ENCODE data around the gene BTF3.
"Not testable (repeated sequence)": the region's sequence is repeated elsewhere in the genome, so short reads cannot be mapped to it uniquely, and the experiment has no call there.

The BTF3 gene

GRCh38 chr5:73464016-73464745 is 34.1 kb upstream of the BTF3 start:
- TF ChIP-seq POLR2AphosphoS5 (IDR thresholded peaks at IDR 0.05; ENCODE audit: low read depth, low read length) (no peak), TAF1 (IDR thresholded peaks at IDR 0.05; ENCODE audit: borderline replicate concordance, low read depth, low read length) (no peak), POLR2A (IDR thresholded peaks at IDR 0.05; ENCODE audit: low read depth, low read length) (no peak)
- DNase-seq (ENCODE audit: insufficient read length) (no peak), FAIRE-seq (no peak)

GRCh38 chr5:73468638-73469037 is 29.6 kb upstream of the BTF3 start:
- DNase-seq (ENCODE audit: insufficient read length); FAIRE-seq: not testable (repeated sequence)

GRCh38 chr5:73469878-73470277 is 28.4 kb upstream of the BTF3 start:
- DNase-seq (ENCODE audit: insufficient read length), result no peak
- TF ChIP-seq POLR2AphosphoS5 (IDR thresholded peaks at IDR 0.05; ENCODE audit: low read depth, low read length) (no peak), TAF1 (IDR thresholded peaks at IDR 0.05; ENCODE audit: borderline replicate concordance, low read depth, low read length) (no peak), POLR2A (IDR thresholded peaks at IDR 0.05; ENCODE audit: low read depth, low read length) (no peak)
- no peak for FAIRE-seq

GRCh38 chr5:73471654-73472053 is 26.6 kb upstream of the BTF3 start:
- TF ChIP-seq POLR2A (IDR thresholded peaks at IDR 0.05; ENCODE audit: low read depth, low read length), result no peak
- no peak for TF ChIP-seq TAF1 (IDR thresholded peaks at IDR 0.05; ENCODE audit: borderline replicate concordance, low read depth, low read length)
- no peak for TF ChIP-seq POLR2AphosphoS5 (IDR thresholded peaks at IDR 0.05; ENCODE audit: low read depth, low read length)
- DNase-seq (ENCODE audit: insufficient read length), result no peak
- no peak for FAIRE-seq

- DNase-seq (ENCODE audit: insufficient read length), result no peak
- FAIRE-seq, result no peak
- TF ChIP-seq POLR2AphosphoS5 (IDR thresholded peaks at IDR 0.05; ENCODE audit: low read depth, low read length) (no peak), TAF1 (IDR thresholded peaks at IDR 0.05; ENCODE audit: borderline replicate concordance, low read depth, low read length) (no peak), POLR2A (IDR thresholded peaks at IDR 0.05; ENCODE audit: low read depth, low read length) (no peak)
These were observed 26.1 kb upstream of the BTF3 start for GRCh38 chr5:73472116-73472515.

GRCh38 chr5:73480500-73480899 is 17.7 kb upstream of the BTF3 start:
- TF ChIP-seq TAF1 (IDR thresholded peaks at IDR 0.05; ENCODE audit: borderline replicate concordance, low read depth, low read length), result no peak
- no peak for TF ChIP-seq POLR2A (IDR thresholded peaks at IDR 0.05; ENCODE audit: low read depth, low read length)
- no peak for TF ChIP-seq POLR2AphosphoS5 (IDR thresholded peaks at IDR 0.05; ENCODE audit: low read depth, low read length)
- DNase-seq (ENCODE audit: insufficient read length), result no peak
- no peak for FAIRE-seq

GRCh38 chr5:73482383-73483136 is 15.7 kb upstream of the BTF3 start:
- no peak for DNase-seq (ENCODE audit: insufficient read length)
- TF ChIP-seq POLR2AphosphoS5 (IDR thresholded peaks at IDR 0.05; ENCODE audit: low read depth, low read length) (no peak), TAF1 (IDR thresholded peaks at IDR 0.05; ENCODE audit: borderline replicate concordance, low read depth, low read length) (no peak), POLR2A (IDR thresholded peaks at IDR 0.05; ENCODE audit: low read depth, low read length) (no peak)
- FAIRE-seq, result no peak

- no peak for TF ChIP-seq POLR2A (IDR thresholded peaks at IDR 0.05; ENCODE audit: low read depth, low read length)
- no peak for TF ChIP-seq TAF1 (IDR thresholded peaks at IDR 0.05; ENCODE audit: borderline replicate concordance, low read depth, low read length)
- TF ChIP-seq POLR2AphosphoS5 (IDR thresholded peaks at IDR 0.05; ENCODE audit: low read depth, low read length), result no peak
- no peak for FAIRE-seq
- no peak for DNase-seq (ENCODE audit: insufficient read length)
These were observed 14.6 kb upstream of the BTF3 start for GRCh38 chr5:73483676-73484075.

GRCh38 chr5:73484511-73484910 is 13.7 kb upstream of the BTF3 start:
- TF ChIP-seq POLR2A (IDR thresholded peaks at IDR 0.05; ENCODE audit: low read depth, low read length) (no peak), TAF1 (IDR thresholded peaks at IDR 0.05; ENCODE audit: borderline replicate concordance, low read depth, low read length) (no peak), POLR2AphosphoS5 (IDR thresholded peaks at IDR 0.05; ENCODE audit: low read depth, low read length) (no peak)
- FAIRE-seq (no peak), DNase-seq (ENCODE audit: insufficient read length) (no peak)

GRCh38 chr5:73485715-73486114 is 12.5 kb upstream of the BTF3 start:
- DNase-seq (ENCODE audit: insufficient read length) (no peak), FAIRE-seq (no peak)
- TF ChIP-seq POLR2AphosphoS5 (IDR thresholded peaks at IDR 0.05; ENCODE audit: low read depth, low read length) (no peak), POLR2A (IDR thresholded peaks at IDR 0.05; ENCODE audit: low read depth, low read length) (no peak), TAF1 (IDR thresholded peaks at IDR 0.05; ENCODE audit: borderline replicate concordance, low read depth, low read length) (no peak)

- TF ChIP-seq POLR2AphosphoS5 (IDR thresholded peaks at IDR 0.05; ENCODE audit: low read depth, low read length) (no peak), TAF1 (IDR thresholded peaks at IDR 0.05; ENCODE audit: borderline replicate concordance, low read depth, low read length) (no peak), POLR2A (IDR thresholded peaks at IDR 0.05; ENCODE audit: low read depth, low read length) (no peak)
- DNase-seq (ENCODE audit: insufficient read length) (no peak), FAIRE-seq (no peak)
These were observed 11.9 kb upstream of the BTF3 start for GRCh38 chr5:73486119-73486899.

- not testable (repeated sequence) for DNase-seq (ENCODE audit: insufficient read length); FAIRE-seq
These were observed 11.0 kb upstream of the BTF3 start for GRCh38 chr5:73487257-73487656.
